H1 (cell line): ENCODE data around the gene RETREG3. TPM values are rescaled to one million over a fixed set of nuclear protein-coding genes. Genes with fewer than 3 reads are reported as not detected.

Experiments used
- CTCF ChIA-PET: fragments of 300-600 bp; sonication (Branson Sonifier 250); formaldehyde crosslinking; loops from one replicate; lab custom pipeline; 2021; ENCODE audit not compliant: partially characterized antibody; lab: Charles Lee
- POLR2A ChIA-PET: fragments of 300-600 bp; sonication (Branson Sonifier 250); formaldehyde crosslinking; loops from one replicate; lab custom pipeline; 2021; ENCODE audit warnings: inconsistent platforms; ENCODE audit not compliant: partially characterized antibody; lab: Charles Lee
- DNase-seq, 2 experiments: peaks; one replicate each; pipeline versions ENCODE4 v3.0.0 to v3.0.0-alpha.2; 2010 to 2022; ENCODE audit warnings: low spot score in 2 of 2, low read depth in 1 of 2, mixed read lengths in 1 of 2
- FAIRE-seq: peaks from 2 replicates; lab custom pipeline; 2011; peaks lifted over from hg19 to GRCh38; lab: Jason Lieb, UNC
- H2AFZ ChIP-seq: 2 replicates; pipeline ENCODE4 v1.8.1; 2012; ENCODE audit warnings: low read length, inconsistent platforms
- H2AK5ac ChIP-seq: 2 replicates; pipeline ENCODE4 v1.6.1; 2013; ENCODE audit warnings: low read depth, low read length
- H2BK120ac ChIP-seq: replicated peaks from 2 replicates; pipeline ENCODE3; 2013; ENCODE audit warnings: low read depth, low read length, inconsistent platforms
- H2BK12ac ChIP-seq: 2 replicates; pipeline ENCODE4 v1.6.1; 2013; ENCODE audit warnings: low read depth, low read length
- H2BK15ac ChIP-seq: 2 replicates; pipeline ENCODE4 v1.6.1; 2013; ENCODE audit warnings: low read length
- H2BK20ac ChIP-seq: 2 replicates; pipeline ENCODE4 v1.6.1; 2013; ENCODE audit warnings: low read length
- H2BK5ac ChIP-seq: 2 replicates; pipeline ENCODE4 v1.6.1; 2013; ENCODE audit warnings: low read depth, low read length
- H3K14ac ChIP-seq: 2 replicates; pipeline ENCODE4 v1.6.1; 2013; ENCODE audit warnings: inconsistent platforms; ENCODE audit not compliant: insufficient read length
- H3K18ac ChIP-seq: 2 replicates; pipeline ENCODE4 v1.6.1; 2013; ENCODE audit warnings: low read length; ENCODE audit errors: extremely low read depth
- H3K23ac ChIP-seq: 2 replicates; pipeline ENCODE4 v1.6.1; 2013; ENCODE audit warnings: inconsistent platforms; ENCODE audit not compliant: insufficient read length
- H3K23me2 ChIP-seq: 2 replicates; pipeline ENCODE4 v1.6.1; 2013; ENCODE audit warnings: low read depth, low read length
- H3K27ac ChIP-seq: 2 replicates; pipeline ENCODE4 v1.6.1; 2011; ENCODE audit warnings: low read depth, low read length, inconsistent platforms
- H3K27me3 ChIP-seq, 4 experiments: replicated peaks in 1 of 4; 1 replicate in 1 of 4; 2 replicates in 3 of 4; pipeline versions ENCODE4 v1.6.1 to v1.8.1; 2011 to 2013; ENCODE audit warnings: low read length in 3 of 4, mild to moderate bottlenecking in 3 of 4, inconsistent platforms in 2 of 4, mixed read lengths in 2 of 4, moderate library complexity in 1 of 4; ENCODE audit not compliant: control insufficient read depth in 3 of 4, insufficient read depth in 3 of 4; ENCODE audit errors: extremely low read depth in 1 of 4
- H3K36me3 ChIP-seq, 4 experiments: 2 replicates each; pipeline versions ENCODE4 v1.6.1 to v1.8.1; 2011 to 2013; ENCODE audit warnings: mild to moderate bottlenecking in 4 of 4, low read length in 3 of 4, moderate library complexity in 2 of 4, control low read depth in 1 of 4, inconsistent platforms in 1 of 4; ENCODE audit not compliant: insufficient read depth in 4 of 4, control insufficient read depth in 2 of 4
- H3K4ac ChIP-seq: replicated peaks from 2 replicates; pipeline ENCODE3; 2013; ENCODE audit warnings: low read length, low read depth, mixed read lengths, inconsistent platforms; ENCODE audit not compliant: insufficient read length
- H3K4me1 ChIP-seq, 4 experiments: replicated peaks in 1 of 4; 1 replicate in 1 of 4; 2 replicates in 3 of 4; pipeline versions ENCODE4 v1.6.1 to v1.8.1; 2011 to 2013; ENCODE audit warnings: low read length in 3 of 4, inconsistent platforms in 2 of 4, mixed read lengths in 1 of 4; ENCODE audit not compliant: insufficient read depth in 4 of 4, control insufficient read depth in 3 of 4
- H3K4me2 ChIP-seq, 2 experiments: 2 replicates each; pipeline versions ENCODE4 v1.6.1 to v1.8.1; 2011 to 2013; ENCODE audit warnings: low read depth in 2 of 2, low read length in 2 of 2, control low read depth in 1 of 2, inconsistent platforms in 1 of 2, mild to moderate bottlenecking in 1 of 2; ENCODE audit not compliant: insufficient read depth in 1 of 2
- H3K4me3 ChIP-seq, 4 experiments: fragments of 200-600, 300-600 bp in 1 of 4; sonication (generic), shearing (Covaris generic), sonication (Bioruptor Twin) in 1 of 4; 2 replicates each; pipeline versions ENCODE4 v1.5.1 to v1.8.1; 2011 to 2016; ENCODE audit warnings: low read length in 4 of 4, low read depth in 3 of 4, control low read depth in 2 of 4, inconsistent platforms in 2 of 4, mild to moderate bottlenecking in 2 of 4, mixed read lengths in 1 of 4, moderate library complexity in 1 of 4; ENCODE audit not compliant: insufficient read depth in 2 of 4; ENCODE audit errors: extremely low read depth in 1 of 4
- H3K56ac ChIP-seq: replicated peaks from 2 replicates; pipeline ENCODE3; 2013; ENCODE audit warnings: low read depth, mild to moderate bottlenecking, mixed read lengths, low read length, inconsistent platforms; ENCODE audit not compliant: insufficient read length
- H3K79me1 ChIP-seq: 2 replicates; pipeline ENCODE4 v1.6.1; 2013; ENCODE audit warnings: low read depth, low read length, control low read depth
- H3K79me2 ChIP-seq, 2 experiments: 2 replicates each; pipeline versions ENCODE4 v1.6.1 to v1.8.1; 2012 to 2013; ENCODE audit warnings: low read length in 2 of 2, mild to moderate bottlenecking in 2 of 2, inconsistent platforms in 1 of 2; ENCODE audit not compliant: insufficient read depth in 2 of 2, control insufficient read depth in 1 of 2
- H3K9ac ChIP-seq, 4 experiments: replicated peaks in 1 of 4; 1 replicate in 1 of 4; 2 replicates in 3 of 4; pipeline versions ENCODE4 v1.6.1 to v1.8.1; 2011 to 2013; ENCODE audit warnings: low read depth in 3 of 4, low read length in 3 of 4, control low read depth in 2 of 4, mild to moderate bottlenecking in 2 of 4, moderate library complexity in 2 of 4, inconsistent platforms in 1 of 4; ENCODE audit errors: extremely low read depth in 1 of 4
- H3K9me3 ChIP-seq, 2 experiments: 2 replicates each; pipeline versions ENCODE4 v1.6.1 to v1.8.1; 2012 to 2013; ENCODE audit warnings: mild to moderate bottlenecking in 2 of 2, moderate library complexity in 2 of 2, control low read depth in 1 of 2, inconsistent platforms in 1 of 2, low read depth in 1 of 2, low read length in 1 of 2, mixed read lengths in 1 of 2; ENCODE audit not compliant: insufficient read depth in 2 of 2
- H4K20me1 ChIP-seq, 2 experiments: replicated peaks in 1 of 2; 2 replicates each; pipeline versions ENCODE3 to v1.8.1; 2011 to 2013; ENCODE audit warnings: inconsistent platforms in 2 of 2, low read length in 2 of 2, mild to moderate bottlenecking in 1 of 2; ENCODE audit not compliant: insufficient read depth in 2 of 2, control insufficient read depth in 1 of 2
- H4K5ac ChIP-seq: 2 replicates; pipeline ENCODE4 v1.6.1; 2013; ENCODE audit warnings: low read length, low read depth, mixed read lengths, inconsistent platforms; ENCODE audit not compliant: insufficient read length
- H4K8ac ChIP-seq: 2 replicates; pipeline ENCODE4 v1.8.0; 2013; ENCODE audit warnings: mild to moderate bottlenecking, moderate library complexity, low read length, inconsistent platforms; ENCODE audit not compliant: insufficient read depth; ENCODE audit errors: extremely low read depth
- H4K91ac ChIP-seq: replicated peaks from 2 replicates; pipeline ENCODE3; 2013; ENCODE audit warnings: low read length, mixed read lengths, inconsistent platforms; ENCODE audit not compliant: insufficient read length
- CBX5 ChIP-seq: fragments of 300-800, 300-1000 bp; sonication (generic); IDR thresholded peaks from 2 replicates; pipeline ENCODE4 v1.7.1; 2016; ENCODE audit warnings: antibody characterized with exemption, low read length, low read depth
- CEBPB ChIP-seq: IDR thresholded peaks from 2 replicates; pipeline ENCODE4 v1.6.1; 2012; ENCODE audit warnings: low read depth, low read length
- CHD1 ChIP-seq: IDR thresholded peaks from 2 replicates; pipeline ENCODE4 v1.6.1; 2012; ENCODE audit warnings: low read depth, low read length, improper control_type of control experiment
- FOSL1 ChIP-seq: IDR thresholded peaks from 2 replicates; pipeline ENCODE4 v1.6.1; 2011; ENCODE audit warnings: mild to moderate bottlenecking, low read depth, low read length, moderate library complexity; ENCODE audit not compliant: insufficient read depth
- KDM4A ChIP-seq: IDR thresholded peaks from one replicate; pipeline ENCODE4 v1.7.1; 2012; ENCODE audit warnings: low read depth, mild to moderate bottlenecking, moderate library complexity, low read length, inconsistent platforms; ENCODE audit not compliant: severe bottlenecking
- KDM5A ChIP-seq: fragments of 200-600 bp; IDR thresholded peaks from 2 replicates; pipeline ENCODE4 v1.7.1; 2012; ENCODE audit warnings: mild to moderate bottlenecking, low read length, inconsistent platforms, mixed read lengths
- PHF8 ChIP-seq: fragments of 200-600 bp; sonication (generic); conservative IDR thresholded peaks from 2 replicates; pipeline ENCODE4 v1.7.1; 2012; ENCODE audit warnings: low read depth, mild to moderate bottlenecking, inconsistent platforms, low read length, moderate library complexity
- POLR2AphosphoS5 ChIP-seq: IDR thresholded peaks from 2 replicates; pipeline ENCODE4 v1.6.1; 2011; ENCODE audit warnings: low read depth, low read length
- RBBP5 ChIP-seq: IDR thresholded peaks from 2 replicates; pipeline ENCODE4 v1.7.1; 2012; ENCODE audit warnings: low read depth, mild to moderate bottlenecking, inconsistent platforms, low read length, moderate library complexity, borderline replicate concordance
- RNF2 ChIP-seq: fragments of 200-900, 300-1000 bp; sonication (generic); IDR thresholded peaks from 2 replicates; pipeline ENCODE4 v1.7.1; 2016; ENCODE audit warnings: borderline replicate concordance, low read depth, mild to moderate bottlenecking, antibody characterized with exemption, low read length; ENCODE audit not compliant: poor library complexity, severe bottlenecking; ENCODE audit errors: missing control alignments
- SIN3A ChIP-seq, 2 experiments: IDR thresholded peaks in 1 of 2; conservative IDR thresholded peaks in 1 of 2; 2 replicates each; pipeline ENCODE4 v1.6.1; 2011 to 2012; ENCODE audit warnings: low read length in 2 of 2, improper control_type of control experiment in 1 of 2, low read depth in 1 of 2, mild to moderate bottlenecking in 1 of 2
- SIRT6 ChIP-seq: IDR thresholded peaks from one replicate; pipeline ENCODE4 v1.7.1; 2012; ENCODE audit warnings: low read length, inconsistent platforms
- SP1 ChIP-seq: IDR thresholded peaks from 2 replicates; pipeline ENCODE4 v1.6.1; 2011; ENCODE audit warnings: low read depth, low read length
- SP2 ChIP-seq: IDR thresholded peaks from 2 replicates; pipeline ENCODE4 v1.6.1; 2012; ENCODE audit warnings: mild to moderate bottlenecking, low read length, inconsistent platforms
- SRF ChIP-seq: IDR thresholded peaks from 2 replicates; pipeline ENCODE4 v1.6.1; 2011; ENCODE audit warnings: mild to moderate bottlenecking, low read depth, low read length, moderate library complexity
- WGBS, 2 experiments: shearing (Covaris generic) in 1 of 2; methylation state at CpG; one replicate each; pipeline versions ENCODE4 v1.1.6 to v1.1.7; 2013 to 2015; ENCODE audit warnings: low lambda C conversion rate in 2 of 2, mixed read lengths in 2 of 2, inconsistent platforms in 1 of 2, low coverage in 1 of 2, missing lambda C conversion rate in 1 of 2; ENCODE audit not compliant: insufficient replicate concordance in 2 of 2, insufficient coverage in 1 of 2, insufficient read length in 1 of 2; ENCODE audit errors: extremely low coverage in 1 of 2, missing lambda C conversion rate in 1 of 2; 5-methylcytosine and 5-hydroxymethylcytosine counted together
- polyA plus RNA-seq, 7 experiments: library from polyadenylated mRNA; depleted of rRNA in 3 of 7; stranded (reverse) in 5 of 7; unstranded in 2 of 7; fragments of >200 nt in 5 of 7; fragments of 200-250 nt in 2 of 7; gene quantifications; 1 replicate in 5 of 7; 2 replicates in 1 of 7; 4 replicates in 1 of 7; pipeline versions ENCODE4 v1.2.1 to v1.2.3, GENCODE V29; 2011 to 2013; ENCODE audit warnings: missing spikeins in 2 of 7, mixed read lengths in 2 of 7
- total RNA-seq: library from RNA; stranded (reverse); fragmentation: NEBNext Ultra II Directional; extraction: Animal tissue kit (Norgen Biotek cat#: 25700); gene quantifications from 2 replicates; pipeline ENCODE4 v1.2.1, GENCODE V29; 2021

RETREG3 gene
- total and polyA plus RNA-seq, 2 of the 8 experiments (the other 6 are each of a cell fraction or from before 2014, with no cell fraction given), result 23.7 to 42.6 TPM

- H3K79me2 ChIP-seq, result no peaks in the 10 kb centered on the region
- no peak overlapping the region for H3K14ac ChIP-seq
- H3K23me2 ChIP-seq, result no peaks in the 10 kb centered on the region
- H4K5ac ChIP-seq, result no peak overlapping the region
- H2AK5ac ChIP-seq, result no peak overlapping the region
- H3K4ac ChIP-seq, result no peak overlapping the region
- no peak overlapping the region for H4K91ac ChIP-seq
- H3K79me1 ChIP-seq, result peaks cover 2% of the 10 kb centered on the region; the same call in 1 of the 2 replicates
- H3K23ac ChIP-seq, result no peak overlapping the region
- H4K20me1 ChIP-seq, result peaks cover 0 to 2% of the 10 kb centered on the region in 2 experiments
- H2BK12ac ChIP-seq, result no peak overlapping the region
- no peaks in the 10 kb centered on the region for H3K4me1 ChIP-seq
- ChIA-PET POLR2A (no interaction called here), CTCF (interaction anchor here (1.2 to 4.3 kb wide), 2 partner anchors 9 to 13 kb away, joined by 3 to 15 read pairs; partner anchors contain the start of gene PSMC3IP)
- H3K36me3 ChIP-seq, result peaks cover 0 to 25% (median under 1%) of the 10 kb centered on the region in 4 experiments; a peak in 3 of 8 replicates
- no peak overlapping the region for H3K27ac ChIP-seq
- FAIRE-seq (no peak), DNase-seq (no peak)
- no peak overlapping the region for H2BK5ac ChIP-seq
- H4K8ac ChIP-seq, result no peak overlapping the region
- H2BK120ac ChIP-seq, result no peak overlapping the region
- WGBS, 2 experiments, result 100% methylated on average over 2 of the region's 2 CpGs; no CpG with 5 or more reads in 1 of the 2 experiments
- no peak overlapping the region for H3K4me3 ChIP-seq
- no peak overlapping the region for H2BK15ac ChIP-seq
- no peak overlapping the region; a peak in 1 of 7 replicates for H3K9ac ChIP-seq
- no peak overlapping the region for H3K56ac ChIP-seq
- H3K4me2 ChIP-seq, result no peak overlapping the region
- no peak overlapping the region for H2AFZ ChIP-seq
- no peak overlapping the region for H3K18ac ChIP-seq
- no peak overlapping the region for H2BK20ac ChIP-seq
- no peaks in the 10 kb centered on the region for H3K9me3 ChIP-seq
- no peaks in the 10 kb centered on the region for H3K27me3 ChIP-seq
- TF ChIP-seq SP2 (no peak), SIRT6 (no peak), POLR2AphosphoS5 (no peak), CEBPB (no peak), CHD1 (no peak), SIN3A (conservative IDR thresholded peaks at IDR 0.05 in 1 of 2, IDR thresholded peaks at IDR 0.05 in 1 of 2; ENCODE audit: low read depth in 1 of 2, low read length in 2 of 2) (no peak), RBBP5 (no peak), FOSL1 (no peak), SRF (no peak), KDM5A (no peak), CBX5 (no peak), SP1 (no peak), PHF8 (no peak), KDM4A (no peak), RNF2 (no peak)
Measured at GRCh38 chr17:42590886-42591285, 18.3 kb downstream of the RETREG3 start.
